Activated CD8-positive, alpha-beta T cell treated with anti-CD3 and anti-CD28 coated beads, Interleukin-2, amount 10 ng/mL, durations not matched to agents 7 days and 5 days (primary cell): ENCODE results near the gene MCM7. TPM values are rescaled to one million over a fixed set of nuclear protein-coding genes. Genes with fewer than 3 reads are reported as not detected.
"Not testable (repeated sequence)": the region's sequence is repeated elsewhere in the genome, so short reads cannot be mapped to it uniquely, and the experiment has no call there.

ENCODE experiments used
- ATAC-seq: fragments of 150-1000 bp; cut with Tn5 transposase; one replicate; pipeline ENCODE4 v1.10.0; 2021; ENCODE audit warnings: moderate library complexity
- CTCF ChIA-PET: fragments of 350-600 bp; sonication (Branson Sonifier 250); formaldehyde crosslinking; loops from one replicate; lab custom pipeline; 2021; ENCODE audit warnings: antibody characterized with exemption; lab: Charles Lee
- POLR2A ChIA-PET: fragments of 350-600 bp; sonication (Branson Sonifier 250); formaldehyde crosslinking; loops from one replicate; lab custom pipeline; 2021; ENCODE audit warnings: antibody characterized with exemption; lab: Charles Lee
- DNase-seq: peaks from one replicate; pipeline ENCODE4 v3.0.0-alpha.2; 2020
- H3K27ac Mint-ChIP-seq: one replicate; pipeline ENCODE4 v1.8.0; 2021; ENCODE audit warnings: mild to moderate bottlenecking, mixed read lengths
- H3K27me3 Mint-ChIP-seq: one replicate; pipeline ENCODE4 v1.8.0; 2021; ENCODE audit warnings: low read depth, mixed read lengths
- H3K36me3 Mint-ChIP-seq: one replicate; pipeline ENCODE4 v1.8.0; 2021; ENCODE audit warnings: low read depth, mixed read lengths
- H3K4me1 Mint-ChIP-seq: one replicate; pipeline ENCODE4 v1.8.0; 2021; ENCODE audit warnings: low read depth, mixed read lengths
- H3K4me3 Mint-ChIP-seq: one replicate; pipeline ENCODE4 v1.8.0; 2021; ENCODE audit warnings: mild to moderate bottlenecking, mixed read lengths
- H3K9me3 Mint-ChIP-seq: one replicate; pipeline ENCODE4 v1.8.0; 2022; ENCODE audit warnings: mixed read lengths; ENCODE audit not compliant: insufficient read depth
- total RNA-seq, 2 experiments: library from RNA; stranded (reverse); gene quantifications; one replicate each; pipeline ENCODE4 v1.2.3, GENCODE V29; 2021

MCM7 gene
- 100 to 1,000 TPM; 364 to 375 TPM for total RNA-seq

DNA sequence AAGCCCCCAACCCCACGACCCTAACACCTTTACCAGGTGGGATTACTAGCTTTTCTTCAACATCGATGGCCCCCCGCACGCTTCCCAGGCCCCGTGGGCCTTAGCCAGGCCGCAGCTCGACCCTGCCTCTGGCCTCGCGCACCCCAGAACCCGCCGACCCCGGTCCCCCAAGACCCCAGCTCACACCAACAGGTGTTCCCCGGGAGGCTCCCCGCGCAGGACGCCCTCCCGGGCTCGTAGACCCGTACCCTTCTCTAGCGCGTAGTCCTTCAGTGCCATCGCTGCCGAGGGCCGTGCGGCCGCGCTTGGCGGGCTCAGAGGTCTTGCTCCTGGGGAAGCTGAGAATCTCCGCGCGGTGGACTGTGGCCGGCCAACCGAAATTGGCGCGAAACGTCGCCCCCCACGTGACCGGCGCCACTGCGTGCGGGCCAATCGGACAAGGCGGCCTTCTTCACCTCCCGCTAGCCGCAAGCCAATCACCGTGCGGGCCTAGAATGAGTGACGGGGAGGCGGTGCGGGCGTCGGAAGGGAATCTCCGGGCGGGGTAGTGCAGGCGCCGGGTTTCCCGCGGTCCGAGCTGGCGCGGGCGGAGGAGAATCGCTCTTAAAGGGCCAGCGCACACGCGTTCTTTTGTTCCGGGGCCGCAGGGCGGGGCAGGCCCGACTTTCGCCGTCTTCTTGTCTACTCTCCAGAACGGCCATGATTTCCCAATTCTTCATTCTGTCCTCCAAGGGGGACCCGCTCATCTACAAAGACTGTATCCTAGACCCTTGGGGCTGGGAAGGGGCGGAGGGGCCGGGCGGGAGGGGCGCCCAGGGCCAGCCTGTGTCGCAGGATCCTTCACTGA is at the start of gene MCM7, which contains the start of gene AP4M1:
Gene MCM7 (minus strand): TSS at position 382 of the 847 bp plus-strand sequence. CDS start 103 bp downstream, at position 279.
Gene AP4M1 (plus strand): TSS at position 628 of the 847 bp plus-strand sequence. CDS start 72 bp downstream, at position 700.
- peaks cover 40% of the 10 kb centered on the region for H3K4me1 Mint-ChIP-seq
- POLR2A ChIA-PET = interaction anchor here (0.6 to 4.6 kb wide), 24 partner anchors 10 to 543 kb away, joined by 3 to 57 read pairs (median 4); partner anchors contain the start of genes CNPY4, COPS6, GPC2 and LAMTOR4
- peak; percentile 86 for ATAC-seq
- DNase-seq = peak; percentile 99
- H3K27me3 Mint-ChIP-seq = no peaks in the 10 kb centered on the region
- peaks cover 55% of the 10 kb centered on the region for H3K36me3 Mint-ChIP-seq
- H3K9me3 Mint-ChIP-seq = no peaks in the 10 kb centered on the region
- peak within 1 kb of the TSS; percentile 92 for H3K27ac Mint-ChIP-seq
- CTCF ChIA-PET = interaction anchor here (0.8 to 3.6 kb wide), 12 partner anchors 9 to 542 kb away, joined by 3 to 24 read pairs (median 4); partner anchors contain the start of gene MBLAC1
- H3K4me3 Mint-ChIP-seq = peak within 1 kb of the TSS; percentile 89

- Mint-ChIP-seq H3K27me3 (no peaks in the 10 kb centered on the region), H3K9me3 (no peaks in the 10 kb centered on the region), H3K4me1 (peaks cover 42% of the 10 kb centered on the region), H3K4me3 (peak within 1 kb of the TSS; percentile 96), H3K27ac (peak within 1 kb of the TSS; percentile 97), H3K36me3 (peaks cover 36% of the 10 kb centered on the region)
- ATAC-seq (peak; percentile 99), DNase-seq (peak; percentile 100)
- POLR2A ChIA-PET = interaction anchor here (0.6 to 2.0 kb wide), 15 partner anchors 8 to 281 kb away, joined by 3 to 15 read pairs (median 5); partner anchors contain the start of genes MBLAC1, MCM7, MEPCE and PVRIG
- CTCF ChIA-PET = interaction anchor here (0.6 to 13.7 kb wide), 15 partner anchors 8 to 557 kb away, joined by 3 to 141 read pairs (median 4); partner anchors contain the start of genes GAL3ST4, MBLAC1, POP7 and PVRIG
Observed at GRCh38 chr7:100148559-100149328, 47.5 kb upstream of the MCM7 start, which contains the start of gene LAMTOR4. TSS of gene LAMTOR4 (plus strand) at chr7:100148918. CDS start at chr7:100148973, 55 bp downstream.

GRCh38 chr7:100148225-100148558 is 47.0 kb upstream of the MCM7 start:
- DNase-seq (no peak), ATAC-seq (no peak)
- peak overlapping the region; percentile 96 for H3K4me3 Mint-ChIP-seq
- no peaks in the 10 kb centered on the region for H3K27me3 Mint-ChIP-seq
- H3K27ac Mint-ChIP-seq = peak overlapping the region; percentile 97
- peaks cover 37% of the 10 kb centered on the region for H3K4me1 Mint-ChIP-seq
- POLR2A ChIA-PET = interaction anchor here (0.6 to 2.0 kb wide), 15 partner anchors 8 to 174 kb away, joined by 3 to 15 read pairs (median 5); partner anchors contain the start of genes MBLAC1, MCM7, PVRIG and TRAPPC14
- CTCF ChIA-PET = interaction anchor here (0.8 to 13.7 kb wide), 12 partner anchors 8 to 72 kb away, joined by 3 to 141 read pairs (median 6); partner anchors contain the start of genes MBLAC1 and PVRIG
- H3K9me3 Mint-ChIP-seq = no peaks in the 10 kb centered on the region
- peaks cover 30% of the 10 kb centered on the region for H3K36me3 Mint-ChIP-seq

DNA sequence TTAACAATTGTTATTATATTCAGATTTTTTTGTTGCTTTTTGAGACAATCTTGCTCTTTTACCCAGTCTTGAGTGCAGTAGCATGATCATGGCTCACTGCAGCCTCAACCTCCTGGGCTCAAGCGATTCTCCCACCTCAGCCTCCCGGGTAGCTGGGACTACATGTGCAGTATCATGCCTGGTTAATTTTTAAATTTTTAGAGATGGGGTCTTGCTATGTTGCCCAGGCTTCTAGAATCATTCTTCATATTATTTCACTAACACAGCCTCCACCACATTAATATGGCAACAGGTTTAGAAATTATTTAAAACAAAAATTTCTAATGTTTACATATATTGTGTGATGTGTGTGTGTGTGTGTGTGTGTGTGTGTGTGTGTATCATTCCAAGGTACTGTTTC is 46.1 kb upstream of the MCM7 start:
- Mint-ChIP-seq H3K27ac (no peak overlapping the region), H3K4me3 (no peak overlapping the region), H3K4me1 (peaks cover 28% of the 10 kb centered on the region), H3K36me3 (peaks cover 23% of the 10 kb centered on the region), H3K9me3 (no peaks in the 10 kb centered on the region), H3K27me3 (no peaks in the 10 kb centered on the region)
- ATAC-seq (no peak), DNase-seq (no peak)
- ChIA-PET POLR2A (interaction anchor here (0.6 to 1.1 kb wide), 3 partner anchors 16 to 70 kb away, joined by 3 to 5 read pairs (median 3); no protein-coding TSS in a partner anchor), CTCF (interaction anchor here (0.8 to 13.7 kb wide), 6 partner anchors 10 to 70 kb away, joined by 3 to 141 read pairs (median 10); no protein-coding TSS in a partner anchor)

DNA sequence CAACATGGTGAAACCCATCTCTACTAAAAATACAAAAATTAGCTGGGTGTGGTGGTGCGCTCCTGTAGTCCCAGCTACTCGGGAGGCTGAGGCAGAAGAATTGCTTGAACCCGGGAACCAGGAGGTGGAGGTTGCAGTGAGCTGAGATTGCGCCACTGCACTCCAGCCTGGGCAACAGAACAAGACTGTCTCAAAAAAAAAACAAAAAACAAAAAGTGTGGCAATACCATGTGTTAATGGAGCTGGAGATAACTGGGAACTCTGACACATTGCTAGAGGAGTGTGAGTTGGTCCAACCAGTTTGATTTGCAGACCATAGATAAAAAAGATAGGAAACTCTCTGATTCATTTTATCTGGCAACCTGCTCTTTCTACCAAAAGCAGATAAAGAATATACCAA is 45.2 kb upstream of the MCM7 start:
- POLR2A ChIA-PET, H3K27me3 Mint-ChIP-seq, H3K4me3 Mint-ChIP-seq, H3K27ac Mint-ChIP-seq, ATAC-seq, H3K9me3 Mint-ChIP-seq, DNase-seq: not testable (repeated sequence)
- CTCF ChIA-PET = interaction anchor here (1.6 to 13.7 kb wide), 4 partner anchors 15 to 71 kb away, joined by 3 to 141 read pairs (median 16); no protein-coding TSS in a partner anchor
- Mint-ChIP-seq H3K4me1 (peaks cover 25% of the 10 kb centered on the region), H3K36me3 (peaks cover 15% of the 10 kb centered on the region)

- ATAC-seq (no peak), DNase-seq (no peak)
- H3K9me3 Mint-ChIP-seq = no peaks in the 10 kb centered on the region
- H3K4me3 Mint-ChIP-seq = no peak overlapping the region
- CTCF ChIA-PET = interaction anchor here (13.7 kb wide), 1 partner anchor 11 kb away, joined by 141 read pairs; no protein-coding TSS in a partner anchor
- peaks cover 16% of the 10 kb centered on the region for H3K4me1 Mint-ChIP-seq
- H3K36me3 Mint-ChIP-seq = no peaks in the 10 kb centered on the region
- POLR2A ChIA-PET = interaction anchor here (0.5 to 1.9 kb wide), 2 partner anchors 13 to 93 kb away, joined by 3 to 4 read pairs; no protein-coding TSS in a partner anchor
- no peaks in the 10 kb centered on the region for H3K27me3 Mint-ChIP-seq
- H3K27ac Mint-ChIP-seq = no peak overlapping the region
Observed at GRCh38 chr7:100142461-100142860, 41.3 kb upstream of the MCM7 start.

DNA sequence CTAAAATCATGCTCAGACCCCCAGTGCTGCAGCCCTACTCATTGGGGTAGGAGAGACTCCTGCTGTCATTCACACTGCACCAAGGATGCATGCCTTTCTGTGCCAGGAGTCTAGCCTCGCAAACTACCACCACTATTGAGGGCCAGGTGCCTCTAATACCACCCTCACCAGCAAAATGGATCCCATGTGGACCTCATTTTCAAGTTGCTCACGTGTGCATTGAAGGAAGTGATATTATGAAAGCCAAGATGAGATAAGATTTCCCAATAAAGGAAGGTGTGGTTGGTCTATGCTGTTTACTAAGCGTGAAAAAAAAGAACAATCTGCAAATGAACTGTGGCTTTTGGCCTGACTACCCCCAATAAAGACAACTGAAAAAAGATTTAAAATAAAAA is 40.4 kb upstream of the MCM7 start:
- DNase-seq (no peak), ATAC-seq (no peak)
- peak overlapping the region; percentile 1 for H3K27ac Mint-ChIP-seq
- H3K9me3 Mint-ChIP-seq = no peaks in the 10 kb centered on the region
- H3K4me3 Mint-ChIP-seq = no peak overlapping the region
- no peaks in the 10 kb centered on the region for H3K36me3 Mint-ChIP-seq
- ChIA-PET CTCF (interaction anchor here (13.7 kb wide), 1 partner anchor 10 kb away, joined by 141 read pairs; no protein-coding TSS in a partner anchor), POLR2A (interaction anchor here (1.9 kb wide), 1 partner anchor 14 kb away, joined by 4 read pairs; no protein-coding TSS in a partner anchor)
- H3K4me1 Mint-ChIP-seq = peaks cover 16% of the 10 kb centered on the region
- no peaks in the 10 kb centered on the region for H3K27me3 Mint-ChIP-seq

GRCh38 chr7:100137851-100138760 is 36.9 kb upstream of the MCM7 start:
- POLR2A ChIA-PET = interaction anchor here (0.6 to 1.3 kb wide), 3 partner anchors 10 to 300 kb away, joined by 3 to 6 read pairs (median 3); partner anchors contain the start of gene LAMTOR4
- ATAC-seq = peak; percentile 55

DNA sequence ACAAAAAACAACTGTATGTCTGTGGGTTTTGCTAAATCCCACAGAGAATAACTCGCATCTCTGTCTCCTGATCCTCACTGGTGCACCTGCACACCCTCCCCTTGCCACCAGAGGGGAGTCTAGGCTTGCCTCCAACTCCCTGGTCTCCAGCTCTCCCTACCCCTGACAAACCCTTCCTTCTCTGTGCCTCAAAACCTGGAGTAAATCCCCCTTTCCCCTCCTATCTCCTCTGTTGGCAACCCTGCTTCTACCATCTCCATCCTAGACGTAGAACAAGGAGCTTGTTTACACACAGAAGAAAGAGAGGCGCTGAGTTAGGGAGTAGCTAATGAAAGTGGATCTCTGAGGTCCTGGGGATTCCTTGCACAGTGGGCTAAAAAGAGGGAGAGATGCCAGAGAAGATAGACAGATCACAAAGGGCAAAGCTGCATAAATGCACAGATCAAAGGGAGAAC is 31.5 kb upstream of the MCM7 start:
- peaks cover 30% of the 10 kb centered on the region for H3K4me1 Mint-ChIP-seq
- peak; percentile 78 for ATAC-seq
- DNase-seq = peak; percentile 79
- H3K27ac Mint-ChIP-seq = no peak overlapping the region
- no peaks in the 10 kb centered on the region for H3K27me3 Mint-ChIP-seq
- POLR2A ChIA-PET = interaction anchor here (0.9 to 1.1 kb wide), 2 partner anchors 86 to 88 kb away, joined by 3 to 5 read pairs; no protein-coding TSS in a partner anchor
- no peaks in the 10 kb centered on the region for H3K9me3 Mint-ChIP-seq
- CTCF ChIA-PET = interaction anchor here (0.6 to 11.3 kb wide), 41 partner anchors 8 to 322 kb away, joined by 3 to 200 read pairs (median 5); partner anchors contain the start of genes AP4M1, GAL3ST4, GPC2 and LAMTOR4
- no peak overlapping the region for H3K4me3 Mint-ChIP-seq
- peaks cover 2% of the 10 kb centered on the region for H3K36me3 Mint-ChIP-seq

More at GRCh38 chr7:100137851-100138760, 36.9 kb upstream of the MCM7 start:
- Mint-ChIP-seq H3K27ac (peak overlapping the region; percentile 62), H3K36me3 (no peaks in the 10 kb centered on the region), H3K9me3 (no peaks in the 10 kb centered on the region), H3K4me3 (no peak overlapping the region), H3K27me3 (no peaks in the 10 kb centered on the region), H3K4me1 (peaks cover 16% of the 10 kb centered on the region)
- CTCF ChIA-PET = interaction anchor here (0.7 to 13.7 kb wide), 7 partner anchors 7 to 269 kb away, joined by 3 to 200 read pairs (median 5); partner anchors contain the start of gene PVRIG
- DNase-seq = no peak
